Naive B cell (primary cell): ENCODE data around the gene GRM1. TPM values are rescaled to one million over a fixed set of nuclear protein-coding genes. Genes with fewer than 3 reads are reported as not detected.

Source experiments
- ATAC-seq, 2 donors: fragments of 150-1000 bp; cut with Tn5 transposase; 2 replicates each; pipeline ENCODE4 v1.10.0; 2021; ENCODE audit warnings: low read depth in 2 of 2, mild to moderate bottlenecking in 2 of 2, moderate library complexity in 2 of 2
- DNase-seq: peaks from one replicate; pipeline ENCODE4 v3.0.0; 2022
- H3K27ac Mint-ChIP-seq, 6 donors: one replicate each; pipeline ENCODE4 v1.8.0; 2020 to 2022; ENCODE audit warnings: mild to moderate bottlenecking in 6 of 6, mixed read lengths in 6 of 6, moderate library complexity in 5 of 6, inconsistent platforms in 2 of 6
- H3K27me3 Mint-ChIP-seq, 3 donors: one replicate each; pipeline ENCODE4 v1.8.0; 2021 to 2022; ENCODE audit warnings: mixed read lengths in 3 of 3, mild to moderate bottlenecking in 1 of 3
- H3K36me3 Mint-ChIP-seq, 2 donors: one replicate each; pipeline ENCODE4 v1.8.0; 2020 to 2022; ENCODE audit warnings: mixed read lengths in 2 of 2, inconsistent platforms in 1 of 2, mild to moderate bottlenecking in 1 of 2
- H3K4me1 Mint-ChIP-seq, 3 donors: one replicate each; pipeline ENCODE4 v1.8.0; 2020 to 2022; ENCODE audit warnings: mixed read lengths in 3 of 3, inconsistent platforms in 1 of 3, mild to moderate bottlenecking in 1 of 3, moderate library complexity in 1 of 3
- H3K4me3 Mint-ChIP-seq, 8 donors: one replicate each; pipeline ENCODE4 v1.8.0; 2020 to 2022; ENCODE audit warnings: mild to moderate bottlenecking in 8 of 8, mixed read lengths in 8 of 8, moderate library complexity in 8 of 8, inconsistent platforms in 2 of 8
- H3K9me3 Mint-ChIP-seq, 7 donors: one replicate each; pipeline ENCODE4 v1.8.0; 2020 to 2022; ENCODE audit warnings: mixed read lengths in 7 of 7, mild to moderate bottlenecking in 5 of 7, inconsistent platforms in 2 of 7, moderate library complexity in 1 of 7
- polyA plus RNA-seq, 6 donors: library from polyadenylated mRNA; unstranded; fragments of 300-500 nt; fragmentation: Illumina TruSeq; gene quantifications; one replicate each; pipeline ENCODE4 v1.2.3, GENCODE V29; 2021; ENCODE audit warnings: low read depth in 6 of 6

The GRM1 gene
- polyA plus RNA-seq, 6 donors from 2014 or later: not detected

GRCh38 chr6:146111881-146112450 lies 83.1 kb downstream of the GRM1 start:
- no peaks in the 10 kb centered on the region for H3K4me1 Mint-ChIP-seq
- no peaks in the 10 kb centered on the region for H3K36me3 Mint-ChIP-seq

GRCh38 chr6:146113084-146113623 lies 84.3 kb downstream of the GRM1 start:
- ATAC-seq: no peak
- H3K27ac Mint-ChIP-seq: no peak overlapping the region
- H3K4me1 Mint-ChIP-seq: no peaks in the 10 kb centered on the region
- DNase-seq: no peak
- no peak overlapping the region for H3K4me3 Mint-ChIP-seq
- H3K36me3 Mint-ChIP-seq: no peaks in the 10 kb centered on the region
- H3K27me3 Mint-ChIP-seq: no peaks in the 10 kb centered on the region
- H3K9me3 Mint-ChIP-seq: peaks cover 2 to 18% (median 9%) of the 10 kb centered on the region in 7 donors

More at GRCh38 chr6:146111881-146112450, 83.1 kb downstream of the GRM1 start:
- Mint-ChIP-seq H3K4me3 (no peak overlapping the region), H3K9me3 (peaks cover 2 to 18% (median 9%) of the 10 kb centered on the region in 7 donors), H3K27me3 (no peaks in the 10 kb centered on the region), H3K27ac (no peak overlapping the region)
- no peak for DNase-seq
- no peak for ATAC-seq

GRCh38 chr6:146123616-146124015 lies 94.8 kb downstream of the GRM1 start:
- Mint-ChIP-seq H3K27me3 (no peaks in the 10 kb centered on the region), H3K27ac (no peak overlapping the region), H3K36me3 (no peaks in the 10 kb centered on the region), H3K4me3 (no peak overlapping the region), H3K9me3 (peaks cover 0 to 8% (median 2%) of the 10 kb centered on the region in 7 donors), H3K4me1 (no peaks in the 10 kb centered on the region)
- no peak for ATAC-seq
- DNase-seq: no peak

GRCh38 chr6:146127447-146128215 lies 98.8 kb downstream of the GRM1 start:
- H3K36me3 Mint-ChIP-seq: no peaks in the 10 kb centered on the region
- no peaks in the 10 kb centered on the region for H3K4me1 Mint-ChIP-seq
- H3K4me3 Mint-ChIP-seq: no peak overlapping the region
- H3K27me3 Mint-ChIP-seq: no peaks in the 10 kb centered on the region
- ATAC-seq: no peak
- H3K9me3 Mint-ChIP-seq: peaks cover 0 to 2% (median 0%) of the 10 kb centered on the region in 7 donors
- DNase-seq: no peak
- H3K27ac Mint-ChIP-seq: peak overlapping the region in 1 of 6 donors; percentile 74

- no peak for ATAC-seq
- no peak overlapping the region for H3K27ac Mint-ChIP-seq
- H3K9me3 Mint-ChIP-seq: peaks cover 3 to 9% (median 7%) of the 10 kb centered on the region in 7 donors
- H3K36me3 Mint-ChIP-seq: no peaks in the 10 kb centered on the region
- H3K4me3 Mint-ChIP-seq: no peak overlapping the region
- no peak for DNase-seq
- no peaks in the 10 kb centered on the region for H3K27me3 Mint-ChIP-seq
- no peaks in the 10 kb centered on the region for H3K4me1 Mint-ChIP-seq
Measured at GRCh38 chr6:146133866-146134265, 105.0 kb downstream of the GRM1 start.

GRCh38 chr6:146135167-146135566 lies 106.3 kb downstream of the GRM1 start:
- peaks cover 5 to 11% (median 7%) of the 10 kb centered on the region in 7 donors for H3K9me3 Mint-ChIP-seq
- no peaks in the 10 kb centered on the region for H3K36me3 Mint-ChIP-seq
- no peaks in the 10 kb centered on the region for H3K27me3 Mint-ChIP-seq
- no peaks in the 10 kb centered on the region for H3K4me1 Mint-ChIP-seq
- ATAC-seq (no peak), DNase-seq (no peak)
- H3K27ac Mint-ChIP-seq: no peak overlapping the region
- no peak overlapping the region for H3K4me3 Mint-ChIP-seq

- Mint-ChIP-seq H3K9me3 (peaks cover 0 to 4% (median 0%) of the 10 kb centered on the region in 7 donors), H3K27me3 (peaks cover 0 to 7% (median 0%) of the 10 kb centered on the region in 3 donors), H3K36me3 (no peaks in the 10 kb centered on the region), H3K4me3 (no peak overlapping the region), H3K27ac (no peak overlapping the region), H3K4me1 (no peaks in the 10 kb centered on the region)
- ATAC-seq (no peak), DNase-seq (no peak)
Measured at GRCh38 chr6:146146836-146147235, 118.0 kb downstream of the GRM1 start.

GRCh38 chr6:146149770-146150169 lies 120.9 kb downstream of the GRM1 start:
- Mint-ChIP-seq H3K4me1 (no peaks in the 10 kb centered on the region), H3K9me3 (peaks cover 0 to 4% (median 0%) of the 10 kb centered on the region in 7 donors), H3K27ac (no peak overlapping the region), H3K4me3 (no peak overlapping the region), H3K36me3 (no peaks in the 10 kb centered on the region), H3K27me3 (peaks cover 0 to 3% (median 0%) of the 10 kb centered on the region in 3 donors)
- ATAC-seq (no peak), DNase-seq (no peak)

- H3K9me3 Mint-ChIP-seq: peaks cover 0 to 4% (median 0%) of the 10 kb centered on the region in 7 donors
- no peaks in the 10 kb centered on the region for H3K36me3 Mint-ChIP-seq
- ATAC-seq (no peak), DNase-seq (no peak)
- H3K27ac Mint-ChIP-seq: no peak overlapping the region
- no peaks in the 10 kb centered on the region for H3K4me1 Mint-ChIP-seq
- H3K27me3 Mint-ChIP-seq: peaks cover 0 to 3% (median 0%) of the 10 kb centered on the region in 3 donors
- H3K4me3 Mint-ChIP-seq: no peak overlapping the region
Measured at GRCh38 chr6:146153040-146153758, 124.3 kb downstream of the GRM1 start.

- no peak overlapping the region for H3K4me3 Mint-ChIP-seq
- DNase-seq (no peak), ATAC-seq (no peak)
- H3K27ac Mint-ChIP-seq: no peak overlapping the region
- peaks cover 0 to 4% (median 0%) of the 10 kb centered on the region in 7 donors for H3K9me3 Mint-ChIP-seq
- no peaks in the 10 kb centered on the region for H3K4me1 Mint-ChIP-seq
- H3K27me3 Mint-ChIP-seq: peaks cover 0 to 3% (median 0%) of the 10 kb centered on the region in 3 donors
- no peaks in the 10 kb centered on the region for H3K36me3 Mint-ChIP-seq
Measured at GRCh38 chr6:146154197-146154596, 125.3 kb downstream of the GRM1 start.

GRCh38 chr6:146161664-146162063 lies 132.8 kb downstream of the GRM1 start:
- ATAC-seq (no peak), DNase-seq (no peak)
- no peaks in the 10 kb centered on the region for H3K4me1 Mint-ChIP-seq
- H3K27me3 Mint-ChIP-seq: no peaks in the 10 kb centered on the region
- H3K4me3 Mint-ChIP-seq: no peak overlapping the region
- peaks cover 0 to 2% (median 0%) of the 10 kb centered on the region in 7 donors for H3K9me3 Mint-ChIP-seq
- no peaks in the 10 kb centered on the region for H3K36me3 Mint-ChIP-seq
- H3K27ac Mint-ChIP-seq: no peak overlapping the region

- H3K4me3 Mint-ChIP-seq: no peak overlapping the region
- H3K9me3 Mint-ChIP-seq: peaks cover 5 to 36% (median 15%) of the 10 kb centered on the region in 7 donors
- H3K27me3 Mint-ChIP-seq: no peaks in the 10 kb centered on the region
- no peak overlapping the region for H3K27ac Mint-ChIP-seq
- DNase-seq (no peak), ATAC-seq (no peak)
- H3K36me3 Mint-ChIP-seq: no peaks in the 10 kb centered on the region
- H3K4me1 Mint-ChIP-seq: no peaks in the 10 kb centered on the region
Measured at GRCh38 chr6:146169872-146170271, 141.0 kb downstream of the GRM1 start.

- Mint-ChIP-seq H3K4me1 (no peaks in the 10 kb centered on the region), H3K9me3 (peaks cover 0 to 2% (median 0%) of the 10 kb centered on the region in 7 donors), H3K36me3 (no peaks in the 10 kb centered on the region), H3K4me3 (no peak overlapping the region), H3K27me3 (no peaks in the 10 kb centered on the region), H3K27ac (no peak overlapping the region)
- ATAC-seq (no peak), DNase-seq (no peak)
Measured at GRCh38 chr6:146177785-146178184, 148.9 kb downstream of the GRM1 start.
